Adrenal gland (tissue), 5 donors: ENCODE results near the gene DAPK3.

ENCODE experiments used
- POLR2A ChIP-seq, 2 donors: fragments of 450-650 bp; IDR thresholded peaks; one replicate each; pipeline ENCODE4 v1.6.1; 2017; ENCODE audit warnings: antibody characterized with exemption in 2 of 2, mild to moderate bottlenecking in 2 of 2, moderate library complexity in 1 of 2
- TF ChIP-seq, protein P1 (sequence below), 6 experiments: fragments of 450-650 bp in 4 of 6; fragments of 200-600 bp in 2 of 6; sonication (generic) in 1 of 6; IDR thresholded peaks; 1 replicate in 5 of 6; 2 replicates in 1 of 6; pipeline versions ENCODE4 v1.5.1 to v1.8.0; 2016 to 2021; ENCODE audit warnings: antibody characterized with exemption in 6 of 6, mild to moderate bottlenecking in 2 of 6, moderate library complexity in 1 of 6
- donor health status: DM: no; HTN: no; CAD: no.

- TF ChIP-seq, protein P1, sequence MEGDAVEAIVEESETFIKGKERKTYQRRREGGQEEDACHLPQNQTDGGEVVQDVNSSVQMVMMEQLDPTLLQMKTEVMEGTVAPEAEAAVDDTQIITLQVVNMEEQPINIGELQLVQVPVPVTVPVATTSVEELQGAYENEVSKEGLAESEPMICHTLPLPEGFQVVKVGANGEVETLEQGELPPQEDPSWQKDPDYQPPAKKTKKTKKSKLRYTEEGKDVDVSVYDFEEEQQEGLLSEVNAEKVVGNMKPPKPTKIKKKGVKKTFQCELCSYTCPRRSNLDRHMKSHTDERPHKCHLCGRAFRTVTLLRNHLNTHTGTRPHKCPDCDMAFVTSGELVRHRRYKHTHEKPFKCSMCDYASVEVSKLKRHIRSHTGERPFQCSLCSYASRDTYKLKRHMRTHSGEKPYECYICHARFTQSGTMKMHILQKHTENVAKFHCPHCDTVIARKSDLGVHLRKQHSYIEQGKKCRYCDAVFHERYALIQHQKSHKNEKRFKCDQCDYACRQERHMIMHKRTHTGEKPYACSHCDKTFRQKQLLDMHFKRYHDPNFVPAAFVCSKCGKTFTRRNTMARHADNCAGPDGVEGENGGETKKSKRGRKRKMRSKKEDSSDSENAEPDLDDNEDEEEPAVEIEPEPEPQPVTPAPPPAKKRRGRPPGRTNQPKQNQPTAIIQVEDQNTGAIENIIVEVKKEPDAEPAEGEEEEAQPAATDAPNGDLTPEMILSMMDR (IDR thresholded peaks at IDR 0.05): peak in 1 of 6 experiments; percentile 23
- TF ChIP-seq POLR2A (IDR thresholded peaks at IDR 0.05): peak; percentile 39 to 71
Observed at GRCh38 chr19:4007021-4007835, 36.3 kb upstream of the DAPK3 start, which contains the start of gene PIAS4.
